K562 (cell line): Measurements from ENCODE around the gene TARBP2. TPM values are rescaled to one million over a fixed set of nuclear protein-coding genes. Genes with fewer than 3 reads are reported as not detected.

ENCODE experiments used
- CBFA2T3 ChIP-seq: fragments of 450-650 bp; IDR thresholded peaks from 2 replicates; pipeline ENCODE4 v1.6.1; 2017
- ELF2 ChIP-seq: fragments of 250-450 bp; sonication (Bioruptor Pico); IDR thresholded peaks from 2 replicates; pipeline ENCODE4 v1.5.0; 2021; ENCODE audit warnings: mild to moderate bottlenecking
- NELFE ChIP-seq: IDR thresholded peaks from 2 replicates; pipeline ENCODE4 v1.6.1; 2011; ENCODE audit warnings: mild to moderate bottlenecking; ENCODE audit not compliant: insufficient read depth, insufficient read length
- TAF9B ChIP-seq: fragments of 450-650 bp; IDR thresholded peaks from 2 replicates; pipeline ENCODE4 v1.6.1; 2018; ENCODE audit warnings: mild to moderate bottlenecking; ENCODE audit not compliant: partially characterized antibody
- polyA plus RNA-seq, 8 experiments: library from polyadenylated mRNA; depleted of rRNA in 4 of 8; stranded (reverse) in 5 of 8; unstranded in 3 of 8; fragments of >200 nt; fragmentation: Nextera tagmentation in 2 of 8; fragmentation: Illumina TruSeq in 1 of 8; extraction: Ambion mirVana in 2 of 8; extraction: Trizol in 1 of 8; gene quantifications; 2 replicates each; pipeline versions ENCODE4 v1.2.1 to v1.2.3, GENCODE V29; 2011 to 2014; ENCODE audit warnings: inconsistent platforms in 1 of 8, missing spikeins in 1 of 8
- total RNA-seq, 7 experiments: library from RNA; depleted of rRNA in 6 of 7; stranded (reverse); fragments of >200 nt in 6 of 7; fragmentation: Illumina TruSeq in 2 of 7; extraction: Trizol in 2 of 7; gene quantifications; 2 replicates each; pipeline versions ENCODE4 v1.2.1 to v1.2.3, GENCODE V29; 2011 to 2021; ENCODE audit warnings: low replicate concordance in 1 of 7
- TF ChIP-seq, protein P1 (sequence below): fragments of 450-650 bp; formaldehyde crosslinking; conservative IDR thresholded peaks from 2 replicates; pipeline ENCODE4 v1.4.0; 2022; ENCODE audit warnings: mild to moderate bottlenecking, missing genetic modification characterization
- TF ChIP-seq, protein P2 (sequence below): fragments of 200-800 bp; sonication (Bioruptor generic); IDR thresholded peaks from 2 replicates; pipeline ENCODE4 v1.6.1; 2017; ENCODE audit warnings: missing genetic modification characterization, missing compliant biosample characterization
- TF ChIP-seq, protein P3 (sequence below): fragments of 450-650 bp; IDR thresholded peaks from 2 replicates; pipeline ENCODE4 v1.6.1; 2017; ENCODE audit warnings: mild to moderate bottlenecking, moderate library complexity
- TF ChIP-seq, protein P4 (sequence below): fragments of 450-650 bp; IDR thresholded peaks from 2 replicates; pipeline ENCODE4 v1.6.1; 2016; ENCODE audit warnings: antibody characterized with exemption
- TF ChIP-seq, protein P5 (sequence below), 2 experiments: fragments of 450-650 bp; formaldehyde crosslinking in 1 of 2; IDR thresholded peaks; 2 replicates each; pipeline versions ENCODE4 v1.4.0 to v1.6.1; 2014 to 2020; ENCODE audit warnings: mild to moderate bottlenecking in 2 of 2, borderline replicate concordance in 1 of 2, low read depth in 1 of 2

Gene TARBP2
- total and polyA plus RNA-seq, 9 of the 15 experiments (the other 6 are each of a cell fraction or from before 2014, with no cell fraction given): 5.6 to 69.0 (median 44.6) TPM

DNA sequence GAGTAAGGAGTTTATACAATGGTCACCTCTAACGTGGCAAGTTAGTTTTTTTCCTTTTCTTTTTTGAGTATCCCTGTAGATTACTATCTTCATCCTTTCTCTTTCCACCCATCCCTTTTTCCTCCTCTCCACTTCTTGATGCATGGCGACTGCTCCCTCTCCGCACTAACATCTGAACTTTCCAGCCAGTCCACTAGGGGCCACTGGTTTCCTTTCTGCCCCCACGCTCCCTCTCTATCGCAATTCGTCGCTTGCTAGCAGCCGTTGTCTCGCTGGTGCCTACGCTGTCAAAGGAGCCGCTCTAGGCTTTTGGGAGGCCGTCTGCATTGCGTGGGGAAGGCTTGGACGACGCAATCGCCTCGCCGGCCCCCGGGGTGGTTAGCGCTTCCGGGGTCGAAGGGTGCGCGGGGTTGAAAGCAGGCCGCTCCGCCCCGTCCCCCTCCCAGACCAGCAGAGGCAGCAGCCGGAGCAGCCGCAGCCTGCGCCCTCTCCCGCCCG is 49.4 kb upstream of the TARBP2 start, which contains the start of gene PCBP2 (continued):
- TF ChIP-seq, protein P1, sequence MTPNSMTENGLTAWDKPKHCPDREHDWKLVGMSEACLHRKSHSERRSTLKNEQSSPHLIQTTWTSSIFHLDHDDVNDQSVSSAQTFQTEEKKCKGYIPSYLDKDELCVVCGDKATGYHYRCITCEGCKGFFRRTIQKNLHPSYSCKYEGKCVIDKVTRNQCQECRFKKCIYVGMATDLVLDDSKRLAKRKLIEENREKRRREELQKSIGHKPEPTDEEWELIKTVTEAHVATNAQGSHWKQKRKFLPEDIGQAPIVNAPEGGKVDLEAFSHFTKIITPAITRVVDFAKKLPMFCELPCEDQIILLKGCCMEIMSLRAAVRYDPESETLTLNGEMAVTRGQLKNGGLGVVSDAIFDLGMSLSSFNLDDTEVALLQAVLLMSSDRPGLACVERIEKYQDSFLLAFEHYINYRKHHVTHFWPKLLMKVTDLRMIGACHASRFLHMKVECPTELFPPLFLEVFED (CRISPR knock-in tag): no peak
- TF ChIP-seq, protein P2, sequence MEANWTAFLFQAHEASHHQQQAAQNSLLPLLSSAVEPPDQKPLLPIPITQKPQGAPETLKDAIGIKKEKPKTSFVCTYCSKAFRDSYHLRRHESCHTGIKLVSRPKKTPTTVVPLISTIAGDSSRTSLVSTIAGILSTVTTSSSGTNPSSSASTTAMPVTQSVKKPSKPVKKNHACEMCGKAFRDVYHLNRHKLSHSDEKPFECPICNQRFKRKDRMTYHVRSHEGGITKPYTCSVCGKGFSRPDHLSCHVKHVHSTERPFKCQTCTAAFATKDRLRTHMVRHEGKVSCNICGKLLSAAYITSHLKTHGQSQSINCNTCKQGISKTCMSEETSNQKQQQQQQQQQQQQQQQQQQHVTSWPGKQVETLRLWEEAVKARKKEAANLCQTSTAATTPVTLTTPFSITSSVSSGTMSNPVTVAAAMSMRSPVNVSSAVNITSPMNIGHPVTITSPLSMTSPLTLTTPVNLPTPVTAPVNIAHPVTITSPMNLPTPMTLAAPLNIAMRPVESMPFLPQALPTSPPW: peak; percentile 39; the same call in 1 of the 2 replicates
- TF ChIP-seq NELFE: no peak
- TF ChIP-seq, protein P3, sequence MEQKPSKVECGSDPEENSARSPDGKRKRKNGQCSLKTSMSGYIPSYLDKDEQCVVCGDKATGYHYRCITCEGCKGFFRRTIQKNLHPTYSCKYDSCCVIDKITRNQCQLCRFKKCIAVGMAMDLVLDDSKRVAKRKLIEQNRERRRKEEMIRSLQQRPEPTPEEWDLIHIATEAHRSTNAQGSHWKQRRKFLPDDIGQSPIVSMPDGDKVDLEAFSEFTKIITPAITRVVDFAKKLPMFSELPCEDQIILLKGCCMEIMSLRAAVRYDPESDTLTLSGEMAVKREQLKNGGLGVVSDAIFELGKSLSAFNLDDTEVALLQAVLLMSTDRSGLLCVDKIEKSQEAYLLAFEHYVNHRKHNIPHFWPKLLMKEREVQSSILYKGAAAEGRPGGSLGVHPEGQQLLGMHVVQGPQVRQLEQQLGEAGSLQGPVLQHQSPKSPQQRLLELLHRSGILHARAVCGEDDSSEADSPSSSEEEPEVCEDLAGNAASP: no peak
- no peak for TF ChIP-seq ELF2 (CRISPR knock-in tag)
- TF ChIP-seq, protein P4, sequence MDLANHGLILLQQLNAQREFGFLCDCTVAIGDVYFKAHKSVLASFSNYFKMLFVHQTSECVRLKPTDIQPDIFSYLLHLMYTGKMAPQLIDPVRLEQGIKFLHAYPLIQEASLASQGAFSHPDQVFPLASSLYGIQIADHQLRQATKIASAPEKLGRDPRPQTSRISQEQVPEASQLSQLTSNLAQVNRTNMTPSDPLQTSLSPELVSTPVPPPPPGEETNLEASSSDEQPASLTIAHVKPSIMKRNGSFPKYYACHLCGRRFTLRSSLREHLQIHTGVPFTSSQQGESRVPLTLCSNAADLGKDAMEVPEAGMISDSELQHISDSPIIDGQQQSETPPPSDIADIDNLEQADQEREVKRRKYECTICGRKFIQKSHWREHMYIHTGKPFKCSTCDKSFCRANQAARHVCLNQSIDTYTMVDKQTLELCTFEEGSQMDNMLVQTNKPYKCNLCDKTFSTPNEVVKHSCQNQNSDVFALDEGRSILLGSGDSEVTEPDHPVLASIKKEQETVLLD: peak; percentile 60
- TF ChIP-seq, protein P5, sequence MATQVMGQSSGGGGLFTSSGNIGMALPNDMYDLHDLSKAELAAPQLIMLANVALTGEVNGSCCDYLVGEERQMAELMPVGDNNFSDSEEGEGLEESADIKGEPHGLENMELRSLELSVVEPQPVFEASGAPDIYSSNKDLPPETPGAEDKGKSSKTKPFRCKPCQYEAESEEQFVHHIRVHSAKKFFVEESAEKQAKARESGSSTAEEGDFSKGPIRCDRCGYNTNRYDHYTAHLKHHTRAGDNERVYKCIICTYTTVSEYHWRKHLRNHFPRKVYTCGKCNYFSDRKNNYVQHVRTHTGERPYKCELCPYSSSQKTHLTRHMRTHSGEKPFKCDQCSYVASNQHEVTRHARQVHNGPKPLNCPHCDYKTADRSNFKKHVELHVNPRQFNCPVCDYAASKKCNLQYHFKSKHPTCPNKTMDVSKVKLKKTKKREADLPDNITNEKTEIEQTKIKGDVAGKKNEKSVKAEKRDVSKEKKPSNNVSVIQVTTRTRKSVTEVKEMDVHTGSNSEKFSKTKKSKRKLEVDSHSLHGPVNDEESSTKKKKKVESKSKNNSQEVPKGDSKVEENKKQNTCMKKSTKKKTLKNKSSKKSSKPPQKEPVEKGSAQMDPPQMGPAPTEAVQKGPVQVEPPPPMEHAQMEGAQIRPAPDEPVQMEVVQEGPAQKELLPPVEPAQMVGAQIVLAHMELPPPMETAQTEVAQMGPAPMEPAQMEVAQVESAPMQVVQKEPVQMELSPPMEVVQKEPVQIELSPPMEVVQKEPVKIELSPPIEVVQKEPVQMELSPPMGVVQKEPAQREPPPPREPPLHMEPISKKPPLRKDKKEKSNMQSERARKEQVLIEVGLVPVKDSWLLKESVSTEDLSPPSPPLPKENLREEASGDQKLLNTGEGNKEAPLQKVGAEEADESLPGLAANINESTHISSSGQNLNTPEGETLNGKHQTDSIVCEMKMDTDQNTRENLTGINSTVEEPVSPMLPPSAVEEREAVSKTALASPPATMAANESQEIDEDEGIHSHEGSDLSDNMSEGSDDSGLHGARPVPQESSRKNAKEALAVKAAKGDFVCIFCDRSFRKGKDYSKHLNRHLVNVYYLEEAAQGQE (IDR thresholded peaks at IDR 0.05; ENCODE audit: borderline replicate concordance): peak; percentile 8; the same call in 1 of the 2 replicates
- TF ChIP-seq, protein P5 (CRISPR knock-in tag; IDR thresholded peaks at IDR 0.05; ENCODE audit: low read depth): no peak
- TF ChIP-seq TAF9B: peak; percentile 65
- no peak; the same call in 1 of the 2 replicates for TF ChIP-seq CBFA2T3
